GM12878 (cell line): Measurements from ENCODE around the gene NELL1. TPM values are rescaled to one million over a fixed set of nuclear protein-coding genes. Genes with fewer than 3 reads are reported as not detected.

Experiments used
- ATAC-seq: fragments of 200-7000 bp; cut with Tn5 transposase; 3 replicates; pipeline ENCODE4 v1.9.1; 2020; ENCODE audit warnings: mild to moderate bottlenecking, moderate library complexity
- BruUV-seq: library from RNA; stranded (reverse); fragments of 400-500 nt; replicated peaks from 2 replicates; lab custom pipeline; 2021; lab: Mats Ljungman, UMichigan
- CTCF ChIA-PET: fragments of 300-600 bp; sonication (Branson Sonifier 250); formaldehyde crosslinking; extraction: SDS; loops from one replicate; lab custom pipeline; 2021; ENCODE audit warnings: inconsistent platforms; lab: Yijun Ruan, JAX
- POLR2A ChIA-PET: fragments of 350-600 bp; formaldehyde crosslinking; extraction: SDS; loops from one replicate; lab custom pipeline; 2021; ENCODE audit warnings: inconsistent platforms; lab: Charles Lee
- RAD21 ChIA-PET: fragments of 300-600 bp; sonication (Branson Sonifier 250); formaldehyde crosslinking; loops from one replicate; lab custom pipeline; 2023; ENCODE audit warnings: antibody characterized with exemption; ENCODE audit not compliant: unreplicated experiment; lab: Charles Lee
- SMC1A ChIA-PET: fragments of 300-600 bp; sonication (Branson Sonifier 250); formaldehyde crosslinking; loops from one replicate; lab custom pipeline; 2023; ENCODE audit not compliant: unreplicated experiment, uncharacterized antibody; lab: Charles Lee
- DNase-seq: peaks from one replicate; pipeline ENCODE4 v3.0.0-alpha.2; 2011; ENCODE audit warnings: low read depth, low spot score
- FAIRE-seq: peaks from 3 replicates; lab custom pipeline; 2011; peaks lifted over from hg19 to GRCh38; lab: Jason Lieb, UNC
- H2AFZ ChIP-seq: 2 replicates; pipeline ENCODE4 v1.6.0; 2011; ENCODE audit warnings: low read depth, low read length, control low read depth; ENCODE audit not compliant: control insufficient read depth
- H3K27ac ChIP-seq: 2 replicates; pipeline ENCODE4 v1.5.1; 2011; ENCODE audit warnings: control low read depth; ENCODE audit not compliant: control insufficient read depth, insufficient read depth
- H3K27me3 ChIP-seq, 2 experiments: replicated peaks in 1 of 2; 2 replicates each; pipeline versions ENCODE4 v1.6.0 to v1.6.1; 2011; ENCODE audit warnings: low read length in 1 of 2; ENCODE audit not compliant: control insufficient read depth in 2 of 2, insufficient read depth in 2 of 2
- H3K36me3 ChIP-seq, 2 experiments: 2 replicates each; pipeline ENCODE4 v1.5.1; 2011; ENCODE audit warnings: low read length in 1 of 2; ENCODE audit not compliant: control insufficient read depth in 2 of 2, insufficient read depth in 2 of 2
- H3K4me1 ChIP-seq: 2 replicates; pipeline ENCODE4 v1.6.1; 2011; ENCODE audit warnings: mild to moderate bottlenecking, low read length, moderate library complexity, mixed read lengths; ENCODE audit not compliant: control insufficient read depth, insufficient read depth
- H3K4me2 ChIP-seq: 2 replicates; pipeline ENCODE4 v1.6.0; 2011; ENCODE audit warnings: control low read depth; ENCODE audit not compliant: control insufficient read depth, insufficient read depth
- H3K4me3 ChIP-seq: fragments of 200-600 bp; sonication (generic); 2 replicates; pipeline ENCODE4 v1.5.1; 2016
- H3K79me2 ChIP-seq: 2 replicates; pipeline ENCODE4 v1.6.0; 2011; ENCODE audit warnings: low read length; ENCODE audit not compliant: control insufficient read depth, insufficient read depth
- H3K9ac ChIP-seq: 2 replicates; pipeline ENCODE4 v1.8.0; 2011; ENCODE audit warnings: low read length, control low read depth, mixed read lengths; ENCODE audit not compliant: control insufficient read depth, insufficient read depth
- H3K9me3 ChIP-seq: replicated peaks from 3 replicates; pipeline ENCODE4 v1.5.1; 2011; ENCODE audit warnings: mild to moderate bottlenecking, low read length; ENCODE audit not compliant: control insufficient read depth, insufficient read depth
- H4K20me1 ChIP-seq: 2 replicates; pipeline ENCODE4 v1.6.0; 2011; ENCODE audit not compliant: control insufficient read depth, insufficient read depth
- ESRRA ChIP-seq: IDR thresholded peaks from 2 replicates; pipeline ENCODE4 v1.6.1; 2012; ENCODE audit warnings: mild to moderate bottlenecking, low read length, improper control_type of control experiment
- FOXM1 ChIP-seq: IDR thresholded peaks from 2 replicates; pipeline ENCODE4 v1.6.1; 2012; ENCODE audit warnings: low read depth, mild to moderate bottlenecking, inconsistent platforms, low read length, moderate library complexity
- NRF1 ChIP-seq: conservative IDR thresholded peaks from 2 replicates; pipeline ENCODE4 v1.6.1; 2011; ENCODE audit warnings: mild to moderate bottlenecking, low read depth, low read length, improper control_type of control experiment
- PAX5 ChIP-seq: IDR thresholded peaks from 2 replicates; pipeline ENCODE4 v1.6.1; 2011; ENCODE audit warnings: low read depth, low read length, borderline replicate concordance
- WGBS: methylation state at CpG from one replicate; pipeline ENCODE4 v1.1.6; 2016; ENCODE audit warnings: low lambda C conversion rate; ENCODE audit not compliant: insufficient replicate concordance, insufficient coverage; ENCODE audit errors: missing lambda C conversion rate; 5-methylcytosine and 5-hydroxymethylcytosine counted together
- in situ Hi-C: fragments of 300-500 bp; cut with MboI; formaldehyde crosslinking; loops from 9 replicates; pipeline ENCODE4 v1.14.3; 2018; ENCODE audit warnings: mixed read lengths
- intact Hi-C: fragments of 100-400 bp; cut with micrococcal nuclease; formaldehyde crosslinking; loops from one replicate; pipeline ENCODE4 v1.14.2; 2022; ENCODE audit not compliant: unreplicated experiment
- polyA plus RNA-seq, 11 experiments: library from polyadenylated mRNA; depleted of rRNA in 4 of 11; unstranded in 6 of 11; stranded (reverse) in 5 of 11; fragments of >200 nt; fragmentation: Nextera tagmentation in 4 of 11; fragmentation: Illumina TruSeq in 1 of 11; extraction: Ambion mirVana in 4 of 11; extraction: Trizol in 1 of 11; gene quantifications; 1 replicate in 1 of 11; 2 replicates in 10 of 11; pipeline versions ENCODE4 v1.2.1 to v1.2.3, GENCODE V29; 2011 to 2016; ENCODE audit warnings: inconsistent platforms in 2 of 11, missing spikeins in 2 of 11, low read depth in 1 of 11
- total RNA-seq, 4 experiments: library from RNA; depleted of rRNA in 3 of 4; stranded (reverse); fragments of >200 nt in 3 of 4; fragmentation: Illumina TruSeq in 1 of 4; extraction: Trizol in 1 of 4; gene quantifications; 2 replicates each; pipeline versions ENCODE4 v1.2.1 to v1.2.3, GENCODE V29; 2013 to 2021
- TF ChIP-seq, protein P1 (sequence below): IDR thresholded peaks from 2 replicates; pipeline ENCODE4 v1.6.1; 2011; ENCODE audit warnings: borderline replicate concordance, low read depth, mild to moderate bottlenecking, moderate library complexity, low read length; ENCODE audit not compliant: insufficient read depth, poor library complexity, severe bottlenecking
- TF ChIP-seq, protein P2 (sequence below): fragments of 450-650 bp; formaldehyde crosslinking; IDR thresholded peaks from 2 replicates; pipeline ENCODE4 v1.5.0; 2022; ENCODE audit warnings: mild to moderate bottlenecking, missing genetic modification characterization

NELL1 gene
- total and polyA plus RNA-seq, 10 of the 15 experiments (the other 5 are each of a cell fraction or from before 2014, with no cell fraction given) = 0.02 to 0.12 TPM; not detected in 8

DNA sequence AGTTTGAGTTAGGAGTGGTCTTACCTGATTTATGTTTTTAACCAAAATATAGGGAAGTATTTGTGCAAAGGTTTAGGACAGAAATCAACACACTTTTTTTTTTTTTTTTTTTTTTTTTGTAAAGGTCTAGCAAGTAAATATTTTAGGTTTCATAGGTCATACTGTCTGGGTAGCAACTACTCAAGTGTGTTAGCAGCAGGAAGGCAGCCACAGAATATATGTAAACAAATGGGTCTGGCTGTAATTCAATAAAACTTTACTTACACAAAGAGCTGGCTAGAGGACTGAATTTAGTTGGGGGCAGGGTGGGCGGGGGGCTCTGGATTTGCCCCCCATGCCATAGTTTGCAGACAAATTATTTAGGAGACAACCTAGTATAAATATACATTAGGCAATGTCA is 510.4 kb downstream of the NELL1 start:
- intact Hi-C loops (loop anchor here (10.0 kb wide), 1 partner anchor 335 kb away; no protein-coding TSS in a partner anchor), in situ Hi-C loops (no loop called here)
- ChIA-PET SMC1A (interaction anchor here (3.3 kb wide), 1 partner anchor 332 kb away, joined by 15 read pairs; no protein-coding TSS in a partner anchor), RAD21 (no interaction called here), CTCF (no interaction called here), POLR2A (no interaction called here)
- Histone ChIP-seq H3K36me3 (no peaks in the 10 kb centered on the region), H3K9me3 (no peaks in the 10 kb centered on the region), H3K4me1 (no peaks in the 10 kb centered on the region), H3K4me2 (no peak overlapping the region), H2AFZ (no peak overlapping the region), H3K27ac (no peak overlapping the region), H4K20me1 (no peaks in the 10 kb centered on the region), H3K4me3 (no peak overlapping the region), H3K27me3 (no peaks in the 10 kb centered on the region), H3K9ac (no peak overlapping the region), H3K79me2 (no peaks in the 10 kb centered on the region)
- ATAC-seq (no peak), DNase-seq (no peak), FAIRE-seq (no peak)
- no TSS peak for BruUV-seq
- TF ChIP-seq PAX5 = no peak
- no peak for TF ChIP-seq FOXM1
- TF ChIP-seq, protein P1, sequence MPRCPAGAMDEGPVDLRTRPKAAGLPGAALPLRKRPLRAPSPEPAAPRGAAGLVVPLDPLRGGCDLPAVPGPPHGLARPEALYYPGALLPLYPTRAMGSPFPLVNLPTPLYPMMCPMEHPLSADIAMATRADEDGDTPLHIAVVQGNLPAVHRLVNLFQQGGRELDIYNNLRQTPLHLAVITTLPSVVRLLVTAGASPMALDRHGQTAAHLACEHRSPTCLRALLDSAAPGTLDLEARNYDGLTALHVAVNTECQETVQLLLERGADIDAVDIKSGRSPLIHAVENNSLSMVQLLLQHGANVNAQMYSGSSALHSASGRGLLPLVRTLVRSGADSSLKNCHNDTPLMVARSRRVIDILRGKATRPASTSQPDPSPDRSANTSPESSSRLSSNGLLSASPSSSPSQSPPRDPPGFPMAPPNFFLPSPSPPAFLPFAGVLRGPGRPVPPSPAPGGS = no peak
- TF ChIP-seq ESRRA = no peak
- no peak for TF ChIP-seq NRF1
- TF ChIP-seq, protein P2, sequence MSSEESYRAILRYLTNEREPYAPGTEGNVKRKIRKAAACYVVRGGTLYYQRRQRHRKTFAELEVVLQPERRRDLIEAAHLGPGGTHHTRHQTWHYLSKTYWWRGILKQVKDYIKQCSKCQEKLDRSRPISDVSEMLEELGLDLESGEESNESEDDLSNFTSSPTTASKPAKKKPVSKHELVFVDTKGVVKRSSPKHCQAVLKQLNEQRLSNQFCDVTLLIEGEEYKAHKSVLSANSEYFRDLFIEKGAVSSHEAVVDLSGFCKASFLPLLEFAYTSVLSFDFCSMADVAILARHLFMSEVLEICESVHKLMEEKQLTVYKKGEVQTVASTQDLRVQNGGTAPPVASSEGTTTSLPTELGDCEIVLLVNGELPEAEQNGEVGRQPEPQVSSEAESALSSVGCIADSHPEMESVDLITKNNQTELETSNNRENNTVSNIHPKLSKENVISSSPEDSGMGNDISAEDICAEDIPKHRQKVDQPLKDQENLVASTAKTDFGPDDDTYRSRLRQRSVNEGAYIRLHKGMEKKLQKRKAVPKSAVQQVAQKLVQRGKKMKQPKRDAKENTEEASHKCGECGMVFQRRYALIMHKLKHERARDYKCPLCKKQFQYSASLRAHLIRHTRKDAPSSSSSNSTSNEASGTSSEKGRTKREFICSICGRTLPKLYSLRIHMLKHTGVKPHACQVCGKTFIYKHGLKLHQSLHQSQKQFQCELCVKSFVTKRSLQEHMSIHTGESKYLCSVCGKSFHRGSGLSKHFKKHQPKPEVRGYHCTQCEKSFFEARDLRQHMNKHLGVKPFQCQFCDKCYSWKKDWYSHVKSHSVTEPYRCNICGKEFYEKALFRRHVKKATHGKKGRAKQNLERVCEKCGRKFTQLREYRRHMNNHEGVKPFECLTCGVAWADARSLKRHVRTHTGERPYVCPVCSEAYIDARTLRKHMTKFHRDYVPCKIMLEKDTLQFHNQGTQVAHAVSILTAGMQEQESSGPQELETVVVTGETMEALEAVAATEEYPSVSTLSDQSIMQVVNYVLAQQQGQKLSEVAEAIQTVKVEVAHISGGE (CRISPR knock-in tag) = no peak
- WGBS = 0% methylated on average over 1 of the region's 1 CpG
